PC-3 (cell line): ENCODE data around the gene DRAM2.

Source experiments
- EZH2 ChIP-seq: fragments of 300-600 bp; sonication (generic); IDR thresholded peaks from one replicate; pipeline ENCODE4 v1.6.1; 2017; ENCODE audit warnings: antibody characterized with exemption, mild to moderate bottlenecking, low read length; ENCODE audit not compliant: unreplicated experiment
- TF ChIP-seq, protein P1 (sequence below): fragments of 300-600 bp; sonication (generic); conservative IDR thresholded peaks from 2 replicates; pipeline ENCODE4 v1.5.1; 2017; ENCODE audit warnings: antibody characterized with exemption, low read depth, mild to moderate bottlenecking, low read length

DNA sequence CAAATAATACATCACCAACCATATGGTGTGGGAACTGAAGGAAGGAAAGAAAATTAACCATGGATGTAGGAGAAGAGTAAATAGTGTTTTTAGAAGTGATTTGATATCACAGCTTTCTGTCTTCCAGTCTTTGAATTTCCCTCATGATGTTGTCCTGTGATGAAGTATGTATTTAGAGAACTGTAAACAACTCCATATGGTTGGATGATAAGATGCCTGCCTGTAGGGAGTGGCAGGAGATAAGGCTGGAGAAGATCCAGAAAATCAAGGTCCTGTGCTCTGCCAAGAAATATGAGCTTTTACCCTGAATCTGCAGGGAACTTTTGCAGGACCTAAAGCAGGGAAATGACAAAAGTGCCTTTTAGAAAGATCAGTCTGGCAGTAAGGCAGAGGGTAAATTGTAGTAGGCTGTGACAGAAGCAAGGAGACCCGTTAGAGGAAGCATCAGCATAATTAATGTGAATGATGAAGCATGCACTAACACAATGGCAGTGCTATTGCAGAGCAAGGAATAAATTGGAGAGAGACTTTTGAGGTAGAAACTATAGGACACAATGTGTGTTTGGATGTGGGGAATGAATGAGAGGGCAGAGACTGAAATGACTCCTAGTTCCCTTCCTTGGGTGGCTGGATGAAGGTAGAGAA is 22.1 kb upstream of the DRAM2 start:
- TF ChIP-seq, protein P1, sequence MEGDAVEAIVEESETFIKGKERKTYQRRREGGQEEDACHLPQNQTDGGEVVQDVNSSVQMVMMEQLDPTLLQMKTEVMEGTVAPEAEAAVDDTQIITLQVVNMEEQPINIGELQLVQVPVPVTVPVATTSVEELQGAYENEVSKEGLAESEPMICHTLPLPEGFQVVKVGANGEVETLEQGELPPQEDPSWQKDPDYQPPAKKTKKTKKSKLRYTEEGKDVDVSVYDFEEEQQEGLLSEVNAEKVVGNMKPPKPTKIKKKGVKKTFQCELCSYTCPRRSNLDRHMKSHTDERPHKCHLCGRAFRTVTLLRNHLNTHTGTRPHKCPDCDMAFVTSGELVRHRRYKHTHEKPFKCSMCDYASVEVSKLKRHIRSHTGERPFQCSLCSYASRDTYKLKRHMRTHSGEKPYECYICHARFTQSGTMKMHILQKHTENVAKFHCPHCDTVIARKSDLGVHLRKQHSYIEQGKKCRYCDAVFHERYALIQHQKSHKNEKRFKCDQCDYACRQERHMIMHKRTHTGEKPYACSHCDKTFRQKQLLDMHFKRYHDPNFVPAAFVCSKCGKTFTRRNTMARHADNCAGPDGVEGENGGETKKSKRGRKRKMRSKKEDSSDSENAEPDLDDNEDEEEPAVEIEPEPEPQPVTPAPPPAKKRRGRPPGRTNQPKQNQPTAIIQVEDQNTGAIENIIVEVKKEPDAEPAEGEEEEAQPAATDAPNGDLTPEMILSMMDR: no peak
- TF ChIP-seq EZH2: no peak
